Hematopoietic multipotent progenitor cell treated with erythropoietin and hydrocortisone succinate and interleukin-3 and kit ligand, for 4 days (in vitro differentiated cells): ENCODE results near the gene ACOT8.
"Not testable (repeated sequence)": the region's sequence is repeated elsewhere in the genome, so short reads cannot be mapped to it uniquely, and the experiment has no call there.

ENCODE experiments used
- DNase-seq: peaks from one replicate; pipeline ENCODE4 v3.0.0-alpha.2; 2015

Gene ACOT8

GRCh38 chr20:45857114-45857881 is at the start of gene ACOT8, which contains the start of gene ZSWIM3:
ACOT8 (minus strand) TSS chr20:45857392; CDS start chr20:45857315, 77 bp downstream.
ZSWIM3 (plus strand) TSS chr20:45857614; CDS start chr20:45857826, 212 bp downstream.
- peak; percentile 100 for DNase-seq

- DNase-seq: no peak
These were observed 48.4 kb upstream of the ACOT8 start for GRCh38 chr20:45905505-45906079.

- no peak for DNase-seq
These were observed 47.7 kb upstream of the ACOT8 start for GRCh38 chr20:45904583-45905504.

- DNase-seq: no peak
These were observed 45.1 kb upstream of the ACOT8 start for GRCh38 chr20:45902199-45902701.

GRCh38 chr20:45901332-45901731 is 44.1 kb upstream of the ACOT8 start:
- not testable (repeated sequence) for DNase-seq

- no peak for DNase-seq
These were observed 42.0 kb upstream of the ACOT8 start for GRCh38 chr20:45899046-45899835.

GRCh38 chr20:45898285-45898684 is 41.1 kb upstream of the ACOT8 start:
- no peak for DNase-seq

- no peak for DNase-seq
These were observed 40.5 kb upstream of the ACOT8 start for GRCh38 chr20:45897692-45898091.

- DNase-seq: no peak
These were observed 40.1 kb upstream of the ACOT8 start for GRCh38 chr20:45897289-45897688.

GRCh38 chr20:45896641-45897161 is 39.5 kb upstream of the ACOT8 start:
- DNase-seq: no peak

- DNase-seq: no peak
These were observed 37.6 kb upstream of the ACOT8 start for GRCh38 chr20:45894797-45895196.

GRCh38 chr20:45893831-45894230 is 36.6 kb upstream of the ACOT8 start:
- DNase-seq: no peak

- DNase-seq: no peak
These were observed 35.8 kb upstream of the ACOT8 start for GRCh38 chr20:45892828-45893500.

GRCh38 chr20:45892049-45892825 is 35.0 kb upstream of the ACOT8 start:
- DNase-seq: peak; percentile 66

- peak; percentile 94 for DNase-seq
These were observed 34.1 kb upstream of the ACOT8 start, which contains the start of the genes CTSA and NEURL2 for GRCh38 chr20:45890985-45891983. CTSA (plus strand) TSS chr20:45891335; CDS start chr20:45891569, 234 bp downstream. NEURL2 (minus strand) TSS chr20:45891208; CDS start chr20:45890991, 217 bp downstream.

GRCh38 chr20:45890077-45890984 is 33.1 kb upstream of the ACOT8 start:
- DNase-seq: peak; percentile 88

GRCh38 chr20:45888681-45889080 is 31.5 kb upstream of the ACOT8 start:
- DNase-seq: no peak

GRCh38 chr20:45887346-45887715 is 30.1 kb upstream of the ACOT8 start, which contains the start of gene SPATA25:
SPATA25 (minus strand) TSS chr20:45887622; CDS start chr20:45887590, 32 bp downstream.
- no peak for DNase-seq
